Measurements from ENCODE around the gene EHF.

DNA sequence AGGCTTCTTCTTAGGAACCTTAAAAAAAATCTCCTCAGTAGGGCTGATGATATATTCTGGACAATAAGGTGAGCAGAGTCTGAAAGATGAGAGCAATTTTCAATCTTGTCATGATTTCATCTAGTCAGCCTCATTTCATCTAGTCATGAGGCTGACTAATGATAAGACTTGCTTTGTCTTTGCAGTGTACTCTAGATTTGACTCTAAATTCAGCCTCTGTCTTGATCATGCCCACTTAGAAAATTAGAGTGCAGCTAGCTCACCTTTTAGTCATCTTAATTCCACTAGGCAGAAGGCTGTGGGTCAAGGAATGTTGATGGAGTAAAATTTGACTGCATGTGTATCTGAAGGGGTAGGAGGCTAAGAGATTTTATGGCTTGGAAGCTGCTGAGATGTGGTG, 5.5 kb downstream of the EHF start:
- no peak for TF ChIP-seq POLR2A (IDR thresholded peaks at IDR 0.05)
- TF ChIP-seq, protein P1, sequence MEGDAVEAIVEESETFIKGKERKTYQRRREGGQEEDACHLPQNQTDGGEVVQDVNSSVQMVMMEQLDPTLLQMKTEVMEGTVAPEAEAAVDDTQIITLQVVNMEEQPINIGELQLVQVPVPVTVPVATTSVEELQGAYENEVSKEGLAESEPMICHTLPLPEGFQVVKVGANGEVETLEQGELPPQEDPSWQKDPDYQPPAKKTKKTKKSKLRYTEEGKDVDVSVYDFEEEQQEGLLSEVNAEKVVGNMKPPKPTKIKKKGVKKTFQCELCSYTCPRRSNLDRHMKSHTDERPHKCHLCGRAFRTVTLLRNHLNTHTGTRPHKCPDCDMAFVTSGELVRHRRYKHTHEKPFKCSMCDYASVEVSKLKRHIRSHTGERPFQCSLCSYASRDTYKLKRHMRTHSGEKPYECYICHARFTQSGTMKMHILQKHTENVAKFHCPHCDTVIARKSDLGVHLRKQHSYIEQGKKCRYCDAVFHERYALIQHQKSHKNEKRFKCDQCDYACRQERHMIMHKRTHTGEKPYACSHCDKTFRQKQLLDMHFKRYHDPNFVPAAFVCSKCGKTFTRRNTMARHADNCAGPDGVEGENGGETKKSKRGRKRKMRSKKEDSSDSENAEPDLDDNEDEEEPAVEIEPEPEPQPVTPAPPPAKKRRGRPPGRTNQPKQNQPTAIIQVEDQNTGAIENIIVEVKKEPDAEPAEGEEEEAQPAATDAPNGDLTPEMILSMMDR (IDR thresholded peaks at IDR 0.05) = no peak

Data from ovary (tissue), 3 donors.